Thyroid gland (tissue), 4 donors: ENCODE results near the gene TBL1Y.

Experiments used
- POLR2A ChIP-seq, 2 donors: fragments of 450-650 bp; IDR thresholded peaks; one replicate each; pipeline ENCODE4 v1.6.1; 2017; ENCODE audit warnings: antibody characterized with exemption in 2 of 2, mild to moderate bottlenecking in 2 of 2, moderate library complexity in 1 of 2
- TF ChIP-seq, protein P1 (sequence below), 6 experiments: fragments of 200-600 bp in 3 of 6; fragments of 450-650 bp in 3 of 6; sonication (generic) in 3 of 6; IDR thresholded peaks; one replicate each; pipeline ENCODE4 v1.5.1; 2016 to 2019; ENCODE audit warnings: antibody characterized with exemption in 6 of 6, mild to moderate bottlenecking in 2 of 6, inconsistent platforms in 1 of 6, moderate library complexity in 1 of 6

GRCh38 chrY:6977783-6978182 lies 67.3 kb downstream of the TBL1Y start:
- no peak for TF ChIP-seq POLR2A (IDR thresholded peaks at IDR 0.05)
- TF ChIP-seq, protein P1, sequence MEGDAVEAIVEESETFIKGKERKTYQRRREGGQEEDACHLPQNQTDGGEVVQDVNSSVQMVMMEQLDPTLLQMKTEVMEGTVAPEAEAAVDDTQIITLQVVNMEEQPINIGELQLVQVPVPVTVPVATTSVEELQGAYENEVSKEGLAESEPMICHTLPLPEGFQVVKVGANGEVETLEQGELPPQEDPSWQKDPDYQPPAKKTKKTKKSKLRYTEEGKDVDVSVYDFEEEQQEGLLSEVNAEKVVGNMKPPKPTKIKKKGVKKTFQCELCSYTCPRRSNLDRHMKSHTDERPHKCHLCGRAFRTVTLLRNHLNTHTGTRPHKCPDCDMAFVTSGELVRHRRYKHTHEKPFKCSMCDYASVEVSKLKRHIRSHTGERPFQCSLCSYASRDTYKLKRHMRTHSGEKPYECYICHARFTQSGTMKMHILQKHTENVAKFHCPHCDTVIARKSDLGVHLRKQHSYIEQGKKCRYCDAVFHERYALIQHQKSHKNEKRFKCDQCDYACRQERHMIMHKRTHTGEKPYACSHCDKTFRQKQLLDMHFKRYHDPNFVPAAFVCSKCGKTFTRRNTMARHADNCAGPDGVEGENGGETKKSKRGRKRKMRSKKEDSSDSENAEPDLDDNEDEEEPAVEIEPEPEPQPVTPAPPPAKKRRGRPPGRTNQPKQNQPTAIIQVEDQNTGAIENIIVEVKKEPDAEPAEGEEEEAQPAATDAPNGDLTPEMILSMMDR (IDR thresholded peaks at IDR 0.05), result no peak
